GM23338 (cell line): Measurements from ENCODE around the gene POP4. TPM values are rescaled to one million over a fixed set of nuclear protein-coding genes. Genes with fewer than 3 reads are reported as not detected.

Experiments used
- ATAC-seq: fragments of 200-7000 bp; cut with Tn5 transposase; 3 replicates; pipeline ENCODE4 v1.9.1; 2020
- DNase-seq: peaks from one replicate; pipeline ENCODE4 v3.0.0-alpha.2; 2015; ENCODE audit warnings: low spot score
- H2AFZ ChIP-seq: fragments of 200-600 bp; sonication (generic); 2 replicates; pipeline ENCODE4 v1.8.0; 2016; ENCODE audit warnings: antibody characterized with exemption, mild to moderate bottlenecking, moderate library complexity
- H3F3A ChIP-seq: fragments of 200-600 bp; sonication (generic); replicated peaks from 2 replicates; pipeline ENCODE4 v1.8.0; 2017; ENCODE audit warnings: antibody characterized with exemption, mixed run types, low read depth
- H3K27ac ChIP-seq: fragments of 200-600 bp; sonication (generic); 2 replicates; pipeline ENCODE4 v1.6.1; 2016; ENCODE audit warnings: low read depth
- H3K27me3 ChIP-seq: fragments of 200-600 bp; sonication (generic); 2 replicates; pipeline ENCODE4 v1.8.0; 2016; ENCODE audit warnings: mild to moderate bottlenecking, mixed run types, moderate library complexity; ENCODE audit not compliant: insufficient read depth
- H3K36me3 ChIP-seq: fragments of 200-600 bp; sonication (generic); 2 replicates; pipeline ENCODE4 v1.8.0; 2016; ENCODE audit warnings: mild to moderate bottlenecking; ENCODE audit not compliant: insufficient read depth
- H3K4me1 ChIP-seq: fragments of 200-600 bp; sonication (generic); 2 replicates; pipeline ENCODE4 v1.8.0; 2016; ENCODE audit warnings: mild to moderate bottlenecking, moderate library complexity; ENCODE audit not compliant: insufficient read depth
- H3K4me2 ChIP-seq: fragments of 200-600 bp; sonication (generic); 2 replicates; pipeline ENCODE4 v1.7.1; 2017; ENCODE audit warnings: mixed run types
- H3K4me3 ChIP-seq: fragments of 200-600 bp; sonication (generic); 2 replicates; pipeline ENCODE4 v1.6.1; 2016; ENCODE audit warnings: mixed run types
- H3K79me2 ChIP-seq: fragments of 200-600 bp; sonication (generic); replicated peaks from 2 replicates; pipeline ENCODE4 v1.8.0; 2017; ENCODE audit warnings: mild to moderate bottlenecking; ENCODE audit not compliant: insufficient read depth
- H3K9me2 ChIP-seq: fragments of 200-600 bp; sonication (generic); 2 replicates; pipeline ENCODE4 v1.8.0; 2017; ENCODE audit not compliant: insufficient read depth
- H4K20me1 ChIP-seq: fragments of 200-600 bp; sonication (generic); replicated peaks from 2 replicates; pipeline ENCODE4 v1.8.0; 2017; ENCODE audit warnings: mild to moderate bottlenecking; ENCODE audit not compliant: insufficient read depth
- H3K27ac Mint-ChIP-seq: 2 replicates; pipeline ENCODE4 v1.8.0; 2020; ENCODE audit warnings: inconsistent platforms, mild to moderate bottlenecking, moderate library complexity, mixed read lengths
- H3K27me3 Mint-ChIP-seq: 3 replicates; pipeline ENCODE4 v1.8.0; 2022; ENCODE audit warnings: low read depth, mild to moderate bottlenecking, moderate library complexity, mixed read lengths, inconsistent platforms; ENCODE audit not compliant: insufficient read depth, poor library complexity
- H3K36me3 Mint-ChIP-seq: 3 replicates; pipeline ENCODE4 v1.8.0; 2021; ENCODE audit warnings: low read depth, mild to moderate bottlenecking, inconsistent platforms, moderate library complexity, mixed read lengths
- H3K4me1 Mint-ChIP-seq: 3 replicates; pipeline ENCODE4 v1.8.0; 2020; ENCODE audit warnings: mild to moderate bottlenecking, inconsistent platforms, mixed read lengths
- H3K4me3 Mint-ChIP-seq: 3 replicates; pipeline ENCODE4 v1.8.0; 2021; ENCODE audit warnings: moderate library complexity, mild to moderate bottlenecking, inconsistent platforms, mixed read lengths
- H3K9me3 Mint-ChIP-seq: 3 replicates; pipeline ENCODE4 v1.8.0; 2020; ENCODE audit warnings: moderate library complexity, mild to moderate bottlenecking, inconsistent platforms, mixed read lengths
- CREB1 ChIP-seq: fragments of 250-450 bp; sonication (Bioruptor Pico); IDR thresholded peaks from 2 replicates; pipeline ENCODE4 v1.5.0; 2020; ENCODE audit warnings: low read depth, mild to moderate bottlenecking, moderate library complexity
- ZNF462 ChIP-seq: fragments of 250-450 bp; sonication (Bioruptor Pico); IDR thresholded peaks from 2 replicates; pipeline ENCODE4 v1.5.0; 2020; ENCODE audit warnings: mild to moderate bottlenecking, moderate library complexity
- polyA plus RNA-seq: library from polyadenylated mRNA; unstranded; fragments of >200 nt; fragmentation: Nextera tagmentation; extraction: Ambion mirVana; gene quantifications from 2 replicates; pipeline ENCODE4 v1.2.1, GENCODE V29; 2016
- total RNA-seq: library from RNA; depleted of rRNA; stranded (reverse); fragments of >200 nt; shearing (Covaris generic); gene quantifications from 2 replicates; pipeline ENCODE4 v1.2.3, GENCODE V29; 2014
- TF ChIP-seq, protein P1 (sequence below): IDR thresholded peaks from one replicate; pipeline ENCODE4 v1.6.1; 2018; ENCODE audit warnings: antibody characterized with exemption; ENCODE audit not compliant: unreplicated experiment

POP4 gene
- total and polyA plus RNA-seq, 2 experiments from 2014 or later: 37.2 to 58.3 TPM

DNA sequence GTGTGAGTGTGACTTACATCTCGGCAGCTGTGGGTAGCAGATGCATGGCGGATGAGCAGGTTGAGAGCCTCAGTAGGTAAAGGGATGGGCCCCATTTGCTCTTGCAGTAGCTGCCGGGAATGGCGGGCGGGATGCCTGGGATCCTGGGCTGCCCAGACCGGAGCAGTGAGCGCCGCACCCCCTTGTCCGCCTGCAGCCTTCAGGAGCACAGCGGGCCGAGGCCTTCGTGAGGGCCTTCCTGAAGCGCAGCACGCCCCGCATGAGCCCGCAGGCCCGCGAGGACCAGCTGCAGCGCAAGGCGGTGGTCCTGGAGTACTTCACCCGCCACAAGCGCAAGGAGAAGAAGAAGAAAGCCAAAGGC lies 4.1 kb downstream of the POP4 start (continued):
- no peak for TF ChIP-seq ZNF462
- TF ChIP-seq CREB1 (CRISPR knock-in tag): no peak
- TF ChIP-seq, protein P1, sequence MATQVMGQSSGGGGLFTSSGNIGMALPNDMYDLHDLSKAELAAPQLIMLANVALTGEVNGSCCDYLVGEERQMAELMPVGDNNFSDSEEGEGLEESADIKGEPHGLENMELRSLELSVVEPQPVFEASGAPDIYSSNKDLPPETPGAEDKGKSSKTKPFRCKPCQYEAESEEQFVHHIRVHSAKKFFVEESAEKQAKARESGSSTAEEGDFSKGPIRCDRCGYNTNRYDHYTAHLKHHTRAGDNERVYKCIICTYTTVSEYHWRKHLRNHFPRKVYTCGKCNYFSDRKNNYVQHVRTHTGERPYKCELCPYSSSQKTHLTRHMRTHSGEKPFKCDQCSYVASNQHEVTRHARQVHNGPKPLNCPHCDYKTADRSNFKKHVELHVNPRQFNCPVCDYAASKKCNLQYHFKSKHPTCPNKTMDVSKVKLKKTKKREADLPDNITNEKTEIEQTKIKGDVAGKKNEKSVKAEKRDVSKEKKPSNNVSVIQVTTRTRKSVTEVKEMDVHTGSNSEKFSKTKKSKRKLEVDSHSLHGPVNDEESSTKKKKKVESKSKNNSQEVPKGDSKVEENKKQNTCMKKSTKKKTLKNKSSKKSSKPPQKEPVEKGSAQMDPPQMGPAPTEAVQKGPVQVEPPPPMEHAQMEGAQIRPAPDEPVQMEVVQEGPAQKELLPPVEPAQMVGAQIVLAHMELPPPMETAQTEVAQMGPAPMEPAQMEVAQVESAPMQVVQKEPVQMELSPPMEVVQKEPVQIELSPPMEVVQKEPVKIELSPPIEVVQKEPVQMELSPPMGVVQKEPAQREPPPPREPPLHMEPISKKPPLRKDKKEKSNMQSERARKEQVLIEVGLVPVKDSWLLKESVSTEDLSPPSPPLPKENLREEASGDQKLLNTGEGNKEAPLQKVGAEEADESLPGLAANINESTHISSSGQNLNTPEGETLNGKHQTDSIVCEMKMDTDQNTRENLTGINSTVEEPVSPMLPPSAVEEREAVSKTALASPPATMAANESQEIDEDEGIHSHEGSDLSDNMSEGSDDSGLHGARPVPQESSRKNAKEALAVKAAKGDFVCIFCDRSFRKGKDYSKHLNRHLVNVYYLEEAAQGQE: no peak

GRCh38 chr19:29610574-29611271 lies 4.6 kb downstream of the POP4 start:
- Histone ChIP-seq H3K36me3 (no peaks in the 10 kb centered on the region), H3K27me3 (no peaks in the 10 kb centered on the region), H4K20me1 (no peaks in the 10 kb centered on the region), H3K4me3 (no peak overlapping the region), H3K79me2 (peaks cover 13% of the 10 kb centered on the region), H3K9me2 (no peaks in the 10 kb centered on the region), H2AFZ (no peak overlapping the region), H3F3A (no peaks in the 10 kb centered on the region), H3K4me2 (no peak overlapping the region), H3K4me1 (no peaks in the 10 kb centered on the region; the same call in 1 of the 2 replicates), H3K27ac (peak overlapping the region; percentile 20; the same call in 1 of the 2 replicates)
- H3K27me3 Mint-ChIP-seq: peaks cover 8% of the 10 kb centered on the region
- H3K4me3 Mint-ChIP-seq: no peak overlapping the region
- peak; percentile 93 for ATAC-seq
- peak; percentile 95 for DNase-seq
- H3K27ac Mint-ChIP-seq: no peak overlapping the region
- peaks cover 49% of the 10 kb centered on the region for H3K36me3 Mint-ChIP-seq
- H3K9me3 Mint-ChIP-seq: no peaks in the 10 kb centered on the region
- peaks cover 5% of the 10 kb centered on the region for H3K4me1 Mint-ChIP-seq
- no peak for TF ChIP-seq ZNF462
